K562 (cell line): Measurements from ENCODE around the gene SLC30A7. TPM values are rescaled to one million over a fixed set of nuclear protein-coding genes. Genes with fewer than 3 reads are reported as not detected.
"Not testable (repeated sequence)": the region's sequence is repeated elsewhere in the genome, so short reads cannot be mapped to it uniquely, and the experiment has no call there.

Experiments
- ATAC-seq: fragments of 200-7000 bp; cut with Tn5 transposase; 3 replicates; pipeline ENCODE4 v1.9.1; 2020; ENCODE audit warnings: moderate library complexity
- BruUV-seq: library from RNA; stranded (reverse); fragments of 400-500 nt; replicated peaks from 2 replicates; lab custom pipeline; 2021; lab: Mats Ljungman, UMichigan
- CTCF ChIA-PET: fragments of 300-600 bp; formaldehyde crosslinking; extraction: SDS; loops from one replicate; lab custom pipeline; 2021; ENCODE audit warnings: low intra/inter-chr PET ratio; lab: Yijun Ruan, JAX
- POLR2A ChIA-PET: fragments of 300-600, 350-650 bp; sonication (Branson Sonifier 250); formaldehyde crosslinking; extraction: SDS; loops from one replicate; lab custom pipeline; 2021; ENCODE audit warnings: antibody characterized with exemption, inconsistent platforms; lab: Yijun Ruan, JAX
- DNase-seq, 4 experiments: peaks; one replicate each; pipeline versions ENCODE4 v3.0.0 to v3.0.0-alpha.2; 2011 to 2018; ENCODE audit warnings: low spot score in 3 of 4, mixed read lengths in 3 of 4; ENCODE audit errors: extremely low read depth in 1 of 4
- FAIRE-seq: peaks from 2 replicates; lab custom pipeline; 2011; peaks lifted over from hg19 to GRCh38; lab: Jason Lieb, UNC
- H2AFZ ChIP-seq: 2 replicates; pipeline ENCODE4 v1.6.0; 2011; ENCODE audit warnings: low read depth, low read length, control low read depth, inconsistent platforms
- H3K27ac ChIP-seq: fragments of 200-600 bp; 3 replicates; pipeline ENCODE4 v1.8.0; 2011; ENCODE audit warnings: low read depth, mild to moderate bottlenecking, control low read depth, inconsistent platforms, low read length, moderate library complexity, mixed read lengths; ENCODE audit errors: extremely low read depth
- H3K27me3 ChIP-seq, 2 experiments: fragments of 300-600 bp in 1 of 2; 2 replicates in 1 of 2; 3 replicates in 1 of 2; pipeline versions ENCODE4 v1.6.0 to v1.8.0; 2011; ENCODE audit warnings: inconsistent platforms in 2 of 2, low read length in 2 of 2, mild to moderate bottlenecking in 1 of 2, mixed read lengths in 1 of 2, moderate library complexity in 1 of 2; ENCODE audit not compliant: control insufficient read depth in 2 of 2, insufficient read depth in 2 of 2
- H3K36me3 ChIP-seq: fragments of 300-600 bp; 3 replicates; pipeline ENCODE4 v1.8.0; 2011; ENCODE audit warnings: mild to moderate bottlenecking, low read length, inconsistent platforms; ENCODE audit not compliant: control insufficient read depth, insufficient read depth
- H3K4me1 ChIP-seq, 2 experiments: fragments of 200-600 bp in 1 of 2; replicated peaks in 1 of 2; 2 replicates in 1 of 2; 3 replicates in 1 of 2; pipeline versions ENCODE4 v1.5.1 to v1.8.0; 2011; ENCODE audit warnings: inconsistent platforms in 2 of 2, low read length in 2 of 2, mild to moderate bottlenecking in 1 of 2, mixed read lengths in 1 of 2, moderate library complexity in 1 of 2; ENCODE audit not compliant: control insufficient read depth in 2 of 2, insufficient read depth in 2 of 2
- H3K4me2 ChIP-seq: 2 replicates; pipeline ENCODE4 v1.6.1; 2011; ENCODE audit warnings: low read length, control low read depth, inconsistent platforms, mixed read lengths; ENCODE audit not compliant: insufficient read depth
- H3K4me3 ChIP-seq: fragments of 200-600 bp; sonication (generic), shearing (Covaris generic); 2 replicates; pipeline ENCODE4 v1.5.1; 2016; ENCODE audit warnings: control low read depth, inconsistent platforms
- H3K79me2 ChIP-seq: fragments of 200-600 bp; 3 replicates; pipeline ENCODE4 v1.8.0; 2011; ENCODE audit warnings: low read length, inconsistent platforms; ENCODE audit not compliant: control insufficient read depth, insufficient read depth
- H3K9ac ChIP-seq, 2 experiments: 2 replicates each; pipeline versions ENCODE4 v1.6.0 to v1.6.1; 2011; ENCODE audit warnings: low read depth in 2 of 2, low read length in 2 of 2, control low read depth in 1 of 2, inconsistent platforms in 1 of 2, mild to moderate bottlenecking in 1 of 2, mixed read lengths in 1 of 2; ENCODE audit not compliant: insufficient read depth in 1 of 2
- H3K9me1 ChIP-seq: one replicate; pipeline ENCODE4 v1.6.0; 2011; ENCODE audit warnings: inconsistent platforms, mild to moderate bottlenecking, low read length, moderate library complexity; ENCODE audit not compliant: control insufficient read depth, insufficient read depth
- H3K9me3 ChIP-seq: replicated peaks from 2 replicates; pipeline ENCODE4 v1.5.1; 2011; ENCODE audit warnings: low read depth, low read length, inconsistent platforms; ENCODE audit not compliant: control insufficient read depth, insufficient read depth
- H4K20me1 ChIP-seq: replicated peaks from 2 replicates; pipeline ENCODE4 v1.6.1; 2011; ENCODE audit warnings: low read length, inconsistent platforms, mixed read lengths; ENCODE audit not compliant: control insufficient read depth, insufficient read depth
- CBX1 ChIP-seq: sonication (generic); IDR thresholded peaks from 2 replicates; pipeline ENCODE4 v1.6.1; 2016; ENCODE audit warnings: antibody characterized with exemption, low read depth, mild to moderate bottlenecking
- CBX3 ChIP-seq, 2 experiments: IDR thresholded peaks; 1 replicate in 1 of 2; 2 replicates in 1 of 2; pipeline ENCODE4 v1.6.1; 2012; ENCODE audit warnings: inconsistent platforms in 2 of 2, low read length in 2 of 2, borderline replicate concordance in 1 of 2, control low read depth in 1 of 2
- CBX5 ChIP-seq: IDR thresholded peaks from 2 replicates; pipeline ENCODE4 v1.6.1; 2014; ENCODE audit warnings: low read depth, borderline replicate concordance
- HLTF ChIP-seq: fragments of 450-650 bp; IDR thresholded peaks from 2 replicates; pipeline ENCODE4 v1.6.1; 2016
- TBP ChIP-seq: optimal IDR thresholded peaks from 2 replicates; pipeline ENCODE3; 2011; ENCODE audit warnings: low read depth, low read length, improper control_type of control experiment
- TRIM24 ChIP-seq, 2 experiments: fragments of 450-650 bp; IDR thresholded peaks; 2 replicates each; pipeline ENCODE4 v1.6.1; 2016
- TRIM28 ChIP-seq: fragments of 450-650 bp; IDR thresholded peaks from 2 replicates; pipeline ENCODE4 v1.6.1; 2017
- ZFP36 ChIP-seq: fragments of 150-350 bp; IDR thresholded peaks from 2 replicates; pipeline ENCODE4 v1.6.1; 2018; ENCODE audit warnings: low read length, low read depth; ENCODE audit not compliant: partially characterized antibody
- ZNF280A ChIP-seq: fragments of 450-650 bp; IDR thresholded peaks from 2 replicates; pipeline ENCODE4 v1.6.1; 2018; ENCODE audit warnings: mild to moderate bottlenecking, low read depth; ENCODE audit not compliant: partially characterized antibody
- ZNF280B ChIP-seq: fragments of 250-450 bp; sonication (Bioruptor Pico); IDR thresholded peaks from 2 replicates; pipeline ENCODE4 v1.5.1; 2021; ENCODE audit warnings: mild to moderate bottlenecking
- WGBS: fragments of 100-300 bp; shearing (Covaris generic); methylation state at CpG from one replicate; pipeline ENCODE4 v1.1.6; 2016; ENCODE audit warnings: low coverage, mixed read lengths; ENCODE audit not compliant: insufficient coverage; ENCODE audit errors: missing lambda C conversion rate; 5-methylcytosine and 5-hydroxymethylcytosine counted together
- in situ Hi-C: fragments of 300-500 bp; cut with MboI; formaldehyde crosslinking; loops from 4 replicates; pipeline ENCODE4 v1.15.0; 2018; ENCODE audit warnings: inconsistent platforms, mixed read lengths
- intact Hi-C: fragments of 100-400 bp; cut with micrococcal nuclease; formaldehyde crosslinking; loops from 2 replicates; pipeline ENCODE4 v1.14.2; 2022
- polyA plus RNA-seq, 8 experiments: library from polyadenylated mRNA; depleted of rRNA in 4 of 8; stranded (reverse) in 5 of 8; unstranded in 3 of 8; fragments of >200 nt; fragmentation: Nextera tagmentation in 2 of 8; fragmentation: Illumina TruSeq in 1 of 8; extraction: Ambion mirVana in 2 of 8; extraction: Trizol in 1 of 8; gene quantifications; 2 replicates each; pipeline versions ENCODE4 v1.2.1 to v1.2.3, GENCODE V29; 2011 to 2014; ENCODE audit warnings: inconsistent platforms in 1 of 8, missing spikeins in 1 of 8
- total RNA-seq, 7 experiments: library from RNA; depleted of rRNA in 6 of 7; stranded (reverse); fragments of >200 nt in 6 of 7; fragmentation: Illumina TruSeq in 2 of 7; extraction: Trizol in 2 of 7; gene quantifications; 2 replicates each; pipeline versions ENCODE4 v1.2.1 to v1.2.3, GENCODE V29; 2011 to 2021; ENCODE audit warnings: low replicate concordance in 1 of 7

The SLC30A7 gene
- total and polyA plus RNA-seq, 9 of the 15 experiments (the other 6 are each of a cell fraction or from before 2014, with no cell fraction given): 3.5 to 17.1 (median 7.2) TPM

GRCh38 chr1:100883963-100884362, 11.9 kb upstream of the SLC30A7 start (continued):
- TF ChIP-seq TBP: no peak

DNA sequence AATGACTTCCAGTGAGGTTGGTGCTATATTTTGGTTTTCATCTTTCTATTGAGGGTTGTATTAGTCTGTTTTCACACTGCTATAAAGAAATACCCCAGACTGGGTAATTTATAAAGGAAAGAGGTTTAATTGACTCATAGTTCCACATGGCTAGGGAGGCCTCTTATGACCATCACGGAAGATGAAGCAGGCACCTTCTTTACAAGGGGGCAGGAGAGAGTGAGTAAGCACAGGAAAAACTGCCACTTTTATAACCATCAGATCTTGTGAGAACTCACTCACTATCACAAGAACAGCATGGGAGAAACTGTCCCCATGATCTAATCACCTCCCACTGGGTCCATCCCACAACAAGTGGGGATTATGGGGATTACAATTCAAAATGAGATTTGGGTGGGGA, 6.9 kb upstream of the SLC30A7 start:
- WGBS: 92% methylated on average over 1 of the region's 1 CpG
- H3K9me1 ChIP-seq, ATAC-seq, H3K9ac ChIP-seq, intact Hi-C loops, H3K4me2 ChIP-seq, H3K4me3 ChIP-seq, DNase-seq, H3K27ac ChIP-seq, H2AFZ ChIP-seq, POLR2A ChIA-PET, H4K20me1 ChIP-seq, FAIRE-seq, CTCF ChIA-PET, in situ Hi-C loops, BruUV-seq, H3K4me1 ChIP-seq, H3K27me3 ChIP-seq: not testable (repeated sequence)
- peaks cover 20% of the 10 kb centered on the region for H3K79me2 ChIP-seq
- peaks cover 29% of the 10 kb centered on the region; the same call in 2 of the 3 replicates for H3K36me3 ChIP-seq
- peaks cover 13% of the 10 kb centered on the region for H3K9me3 ChIP-seq

DNA sequence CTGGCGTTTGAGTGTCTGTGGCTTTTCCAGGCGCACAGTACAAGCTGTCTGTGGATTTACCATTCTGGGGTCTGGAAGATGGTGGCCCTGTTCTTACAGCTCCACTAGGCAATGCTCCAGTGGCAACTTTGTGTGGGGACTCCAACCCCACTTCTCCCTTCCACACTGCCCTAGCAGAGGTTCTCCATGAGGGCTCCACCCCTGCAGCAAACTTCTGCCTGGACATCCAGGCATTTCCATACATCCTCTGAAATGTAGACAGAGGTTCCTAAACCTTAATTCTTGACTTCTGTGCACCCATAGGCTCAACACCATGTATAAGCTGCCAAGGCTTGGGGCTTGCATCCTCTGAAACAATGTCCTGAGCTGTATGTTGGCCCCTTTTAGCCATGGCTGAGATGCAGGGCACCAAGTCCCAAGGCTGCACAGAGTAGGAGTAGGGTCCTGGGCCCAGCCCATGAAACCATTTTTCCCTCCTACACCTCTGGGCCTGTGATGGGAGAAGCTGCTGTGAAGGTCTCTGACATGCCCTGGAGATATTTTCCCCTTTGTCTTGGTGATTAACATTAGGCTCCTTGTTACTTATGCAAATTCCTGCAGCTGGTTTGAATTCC, 5.9 kb upstream of the SLC30A7 start:
- H3K4me1 ChIP-seq, H3K4me3 ChIP-seq, CTCF ChIA-PET, in situ Hi-C loops, DNase-seq, FAIRE-seq, H3K9me1 ChIP-seq, POLR2A ChIA-PET, BruUV-seq, H2AFZ ChIP-seq, H3K27me3 ChIP-seq, H3K27ac ChIP-seq, ATAC-seq, H3K4me2 ChIP-seq, H4K20me1 ChIP-seq, H3K9ac ChIP-seq: not testable (repeated sequence)
- Histone ChIP-seq H3K36me3 (peaks cover 29% of the 10 kb centered on the region; the same call in 2 of the 3 replicates), H3K79me2 (peaks cover 26% of the 10 kb centered on the region), H3K9me3 (peaks cover 13% of the 10 kb centered on the region)
- WGBS: 89% methylated on average over 2 of the region's 2 CpGs
- intact Hi-C loops: loop anchor here (10.0 kb wide), 1 partner anchor 755 kb away; the partner anchor contains the start of genes SASS6 and TRMT13
- TF ChIP-seq CBX3 (IDR thresholded peaks at IDR 0.05; ENCODE audit: borderline replicate concordance in 1 of 2, low read length in 2 of 2) (peak in 1 of 2 experiments; percentile 85; a peak in 1 of 3 replicates), TRIM28 (peak; percentile 95), CBX5 (peak; percentile 89), ZNF280B (CRISPR knock-in tag) (peak; percentile 57; the same call in 1 of the 2 replicates), ZNF280A (peak; percentile 93), TRIM24 (IDR thresholded peaks at IDR 0.05) (peak in 1 of 2 experiments; percentile 49; a peak in 2 of 4 replicates), HLTF (0 out of 2 replicates have a peak, but pooled peaks have one; percentile 19), ZFP36 (peak; percentile 61), CBX1 (peak; percentile 94)
